Mucosa of rectum (tissue), 2 donors: Measurements from ENCODE around the gene TSPEAR.
"Not testable (repeated sequence)": the region's sequence is repeated elsewhere in the genome, so short reads cannot be mapped to it uniquely, and the experiment has no call there.

Experiments
- H3K27ac ChIP-seq, 2 donors: one replicate each; pipeline ENCODE4 v1.7.0; 2013; ENCODE audit warnings: inconsistent platforms in 2 of 2, low read depth in 2 of 2, low read length in 2 of 2
- H3K27me3 ChIP-seq, 2 donors: one replicate each; pipeline ENCODE4 v1.7.0; 2013; ENCODE audit warnings: low read length in 2 of 2; ENCODE audit not compliant: control insufficient read depth in 2 of 2, insufficient read depth in 2 of 2
- H3K36me3 ChIP-seq, 2 donors: one replicate each; pipeline ENCODE4 v1.7.0; 2013; ENCODE audit warnings: low read length in 2 of 2; ENCODE audit not compliant: control insufficient read depth in 2 of 2, insufficient read depth in 2 of 2
- H3K4me1 ChIP-seq, 2 donors: one replicate each; pipeline ENCODE4 v1.7.0; 2013; ENCODE audit warnings: low read length in 2 of 2, mild to moderate bottlenecking in 1 of 2; ENCODE audit not compliant: control insufficient read depth in 2 of 2, insufficient read depth in 2 of 2
- H3K4me3 ChIP-seq, 2 donors: one replicate each; pipeline ENCODE4 v1.7.0; 2013; ENCODE audit warnings: low read length in 2 of 2
- H3K9ac ChIP-seq, 2 donors: one replicate each; pipeline ENCODE4 v1.7.0; 2013; ENCODE audit warnings: low read length in 2 of 2, low read depth in 1 of 2, mild to moderate bottlenecking in 1 of 2
- H3K9me3 ChIP-seq, 2 donors: one replicate each; pipeline ENCODE4 v1.7.0; 2013; ENCODE audit warnings: low read length in 2 of 2; ENCODE audit not compliant: control insufficient read depth in 2 of 2
- donor health status: healthy.
- donor health status: Normal muscosa, but diverticular disease.

Gene TSPEAR

DNA sequence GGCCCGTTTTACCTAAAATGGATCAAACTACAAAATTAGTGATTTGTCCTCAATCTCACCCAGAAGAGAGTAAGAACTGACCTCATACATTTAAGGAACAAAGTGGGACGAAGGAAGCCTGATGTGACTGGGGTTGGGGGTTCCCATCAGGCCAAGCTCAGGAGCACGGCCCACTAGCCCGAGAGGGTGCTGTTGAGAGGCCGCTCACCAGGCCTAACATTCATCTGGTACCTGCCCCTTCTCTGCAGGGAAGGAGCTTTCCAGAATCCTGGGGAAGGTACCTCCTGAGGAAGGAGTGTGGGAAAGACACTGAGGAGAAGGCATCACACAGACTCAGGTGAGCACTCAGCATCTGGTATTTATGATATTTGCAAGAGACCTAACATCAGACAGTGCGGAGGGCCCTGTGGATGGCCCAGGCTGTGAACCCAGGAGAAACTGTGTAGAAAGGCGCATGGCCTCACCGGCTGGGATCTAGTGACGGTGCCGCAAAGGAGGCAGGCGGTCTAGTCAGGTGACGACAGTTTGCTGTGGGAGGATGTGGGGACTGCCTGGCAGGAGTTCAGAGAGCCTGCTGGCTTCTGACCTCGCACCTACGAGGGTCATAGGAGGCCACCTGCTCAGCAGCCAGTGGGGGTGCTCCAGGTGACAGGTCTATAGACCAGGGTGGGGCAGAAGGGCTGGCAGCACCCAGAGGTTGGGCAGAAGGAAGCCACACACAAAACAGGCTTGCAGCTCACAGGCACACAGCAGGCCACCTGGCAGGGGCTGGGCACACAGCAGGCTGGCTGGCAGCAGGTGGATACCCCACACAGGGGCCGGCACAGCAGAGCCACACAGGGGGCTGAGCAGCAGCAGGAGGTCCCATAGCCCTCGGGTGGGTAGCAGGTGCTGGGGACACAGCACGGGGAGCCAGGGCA, 57.5 kb downstream of the TSPEAR start:
- H3K27ac ChIP-seq: no peak overlapping the region
- no peaks in the 10 kb centered on the region for H3K9me3 ChIP-seq
- H3K9ac ChIP-seq: no peak overlapping the region
- no peaks in the 10 kb centered on the region for H3K36me3 ChIP-seq
- no peaks in the 10 kb centered on the region for H3K27me3 ChIP-seq
- no peak overlapping the region for H3K4me3 ChIP-seq
- no peaks in the 10 kb centered on the region for H3K4me1 ChIP-seq

DNA sequence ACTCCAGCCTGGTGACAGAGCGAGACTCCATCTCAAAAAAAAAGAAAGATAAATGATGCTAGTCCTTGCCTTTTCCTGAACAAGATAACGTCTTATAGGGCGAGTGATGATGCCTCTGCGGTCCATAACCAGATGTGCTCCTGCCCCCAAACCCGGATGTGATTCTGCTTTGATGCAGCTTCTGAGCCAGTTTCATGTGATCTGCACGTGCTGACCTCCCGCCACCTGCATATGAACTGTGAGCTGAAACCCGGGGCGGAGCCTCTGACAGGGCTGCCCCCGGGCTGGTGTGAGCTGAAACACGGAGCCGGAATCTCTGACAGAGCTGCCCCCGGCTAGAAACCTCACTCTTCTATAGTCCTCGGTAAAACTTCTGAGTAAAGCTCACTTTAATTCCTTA, 58.2 kb downstream of the TSPEAR start:
- Histone ChIP-seq H3K36me3 (no peaks in the 10 kb centered on the region), H3K4me1 (no peaks in the 10 kb centered on the region), H3K9me3 (no peaks in the 10 kb centered on the region), H3K27me3 (no peaks in the 10 kb centered on the region), H3K4me3 (no peak overlapping the region), H3K9ac (no peak overlapping the region), H3K27ac (no peak overlapping the region)

DNA sequence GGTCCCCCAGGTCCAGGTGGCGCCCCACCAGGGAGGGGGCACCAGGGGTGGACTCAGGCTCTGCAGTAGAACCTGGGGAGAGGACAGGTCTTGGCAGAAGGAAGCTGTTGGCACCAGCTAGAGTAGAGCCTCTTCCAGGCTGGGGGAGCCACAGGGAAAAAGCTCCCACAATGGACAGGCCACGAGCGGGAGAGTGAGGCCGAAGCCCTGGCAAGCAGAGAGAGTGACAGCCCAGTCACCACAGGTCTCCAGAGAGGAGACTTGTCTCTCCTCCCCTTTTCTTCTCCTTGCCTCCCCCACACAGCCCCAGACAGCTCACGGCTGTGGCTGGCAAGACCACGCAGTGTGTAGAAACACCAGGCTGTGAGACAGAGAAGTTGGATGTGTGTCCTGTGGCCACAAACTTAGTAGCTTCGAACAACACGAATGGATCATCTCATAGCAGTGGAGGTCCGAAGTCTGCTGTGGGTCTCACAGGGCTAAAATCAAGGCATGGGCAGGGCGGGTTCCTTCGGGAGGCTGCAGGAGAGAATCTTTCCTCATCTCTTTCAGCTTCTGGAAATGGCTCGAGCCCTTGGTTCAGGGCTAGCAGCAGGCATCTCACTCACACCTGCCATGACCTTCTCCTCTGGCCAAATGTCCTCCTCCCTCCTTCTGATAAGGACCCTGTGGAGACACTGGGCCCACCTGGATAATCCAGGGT, 60.2 kb downstream of the TSPEAR start:
- Histone ChIP-seq H3K4me1 (no peaks in the 10 kb centered on the region), H3K27ac (no peak overlapping the region), H3K9ac (no peak overlapping the region), H3K27me3 (no peaks in the 10 kb centered on the region), H3K4me3 (no peak overlapping the region), H3K36me3 (no peaks in the 10 kb centered on the region), H3K9me3 (no peaks in the 10 kb centered on the region)

DNA sequence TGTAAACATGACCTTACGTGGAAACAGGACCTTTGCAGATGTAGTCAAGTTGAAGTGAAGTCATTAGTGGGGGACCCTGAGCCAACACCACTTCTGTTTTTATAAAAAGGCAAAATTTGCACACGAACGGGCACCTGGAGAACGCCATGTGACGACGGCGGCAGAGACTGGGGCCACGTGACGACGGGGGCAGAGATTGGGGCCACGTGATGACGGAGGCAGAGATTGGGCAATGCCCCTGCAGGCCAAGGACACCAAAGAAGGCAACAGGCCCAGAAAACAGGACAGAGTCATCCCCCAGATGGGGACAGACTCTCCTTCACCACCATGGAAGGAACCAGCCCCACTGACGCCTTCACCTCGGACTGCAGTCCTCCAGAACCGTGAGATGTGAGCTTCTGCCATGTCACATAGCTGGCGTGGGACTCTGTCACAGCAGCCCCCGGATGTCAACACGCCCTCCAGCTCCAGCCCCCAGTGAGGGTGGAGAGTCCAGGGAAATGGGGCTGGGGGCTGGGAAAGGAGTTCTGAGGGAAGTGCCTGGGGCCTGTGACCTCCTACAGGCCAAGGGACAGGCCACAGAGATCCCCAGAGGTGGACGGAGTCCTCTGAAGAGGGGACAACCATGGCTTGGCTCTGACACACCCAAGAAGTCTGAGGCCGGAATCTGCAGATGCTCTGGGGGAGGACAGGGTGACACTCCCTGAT, 61.0 kb downstream of the TSPEAR start:
- H3K4me1 ChIP-seq: no peaks in the 10 kb centered on the region
- no peak overlapping the region for H3K9ac ChIP-seq
- no peak overlapping the region for H3K27ac ChIP-seq
- H3K27me3 ChIP-seq: no peaks in the 10 kb centered on the region
- H3K4me3 ChIP-seq: no peak overlapping the region
- H3K36me3 ChIP-seq: no peaks in the 10 kb centered on the region
- no peaks in the 10 kb centered on the region for H3K9me3 ChIP-seq

DNA sequence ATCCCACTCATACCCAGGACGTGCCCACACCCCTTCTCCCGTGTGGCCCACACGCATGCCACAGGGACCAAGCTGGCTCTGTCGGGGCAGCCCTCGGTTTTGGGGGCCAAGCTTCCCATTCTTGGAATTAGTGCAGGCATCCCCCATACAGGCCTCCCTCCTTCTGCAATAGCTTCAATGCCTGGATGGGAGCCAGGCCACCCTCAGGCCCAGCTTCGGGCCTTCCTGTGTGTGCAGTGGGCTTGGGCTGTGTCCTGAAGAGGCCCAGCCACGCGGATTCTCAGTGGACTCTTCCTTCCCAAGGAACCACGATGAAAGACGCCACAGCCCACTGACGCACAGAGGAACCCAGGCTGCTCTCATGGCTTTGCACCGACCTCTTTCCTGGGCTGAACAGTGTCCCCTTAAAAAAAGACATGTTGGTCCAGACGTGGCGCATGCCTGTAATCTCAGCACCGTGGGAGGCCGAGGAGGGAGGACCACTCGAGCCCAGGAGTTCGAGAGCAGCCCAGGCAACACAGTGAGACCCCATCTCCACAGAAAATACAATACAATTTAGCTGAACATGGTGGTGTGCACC, 61.8 kb downstream of the TSPEAR start:
- Histone ChIP-seq H3K4me1 (no peaks in the 10 kb centered on the region), H3K4me3 (no peak overlapping the region), H3K36me3 (no peaks in the 10 kb centered on the region), H3K27me3 (no peaks in the 10 kb centered on the region), H3K27ac (no peak overlapping the region), H3K9me3 (peaks cover 0 to 5% of the 10 kb centered on the region in 2 donors), H3K9ac (no peak overlapping the region)

DNA sequence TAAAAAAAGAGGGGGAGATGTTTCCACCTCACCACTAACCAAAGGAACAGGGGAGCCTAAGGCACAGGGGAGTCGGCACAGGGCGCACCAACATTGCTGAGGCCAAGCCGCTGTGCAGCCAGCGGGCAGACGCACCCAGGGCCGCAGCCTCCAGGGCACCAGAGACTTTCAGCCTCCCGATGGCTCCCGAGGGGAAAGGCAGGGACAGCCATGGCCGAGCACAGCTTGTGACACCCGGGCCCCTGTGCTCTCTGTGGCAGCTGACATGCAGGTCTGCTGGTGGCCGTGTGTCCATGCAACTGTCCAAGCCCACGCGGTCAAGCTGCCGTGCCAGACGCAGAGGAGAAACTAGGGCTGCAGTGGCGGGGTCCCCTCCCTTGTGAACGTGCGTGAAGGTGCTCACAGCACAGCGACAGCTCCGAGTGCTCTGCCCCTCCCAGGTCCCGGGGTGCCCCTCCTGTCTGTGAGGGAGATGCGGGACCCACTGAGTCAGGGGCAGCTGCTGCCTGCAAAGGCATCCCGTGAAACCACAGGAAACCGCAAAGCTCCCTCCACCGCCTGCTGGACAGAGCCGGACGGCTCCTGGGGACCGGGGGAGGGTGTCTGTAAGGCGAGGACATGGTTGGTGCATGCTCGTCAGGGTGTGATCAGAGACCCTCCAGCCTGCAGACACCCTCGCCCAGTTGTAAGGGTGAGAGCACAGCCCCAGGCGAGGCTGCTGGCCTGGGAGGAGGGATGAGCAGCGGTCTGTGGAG, 62.6 kb downstream of the TSPEAR start:
- Histone ChIP-seq H3K27ac (no peak overlapping the region), H3K9ac (no peak overlapping the region), H3K36me3 (no peaks in the 10 kb centered on the region), H3K4me1 (no peaks in the 10 kb centered on the region), H3K4me3 (no peak overlapping the region), H3K27me3 (no peaks in the 10 kb centered on the region), H3K9me3 (peaks cover 0 to 5% of the 10 kb centered on the region in 2 donors)

DNA sequence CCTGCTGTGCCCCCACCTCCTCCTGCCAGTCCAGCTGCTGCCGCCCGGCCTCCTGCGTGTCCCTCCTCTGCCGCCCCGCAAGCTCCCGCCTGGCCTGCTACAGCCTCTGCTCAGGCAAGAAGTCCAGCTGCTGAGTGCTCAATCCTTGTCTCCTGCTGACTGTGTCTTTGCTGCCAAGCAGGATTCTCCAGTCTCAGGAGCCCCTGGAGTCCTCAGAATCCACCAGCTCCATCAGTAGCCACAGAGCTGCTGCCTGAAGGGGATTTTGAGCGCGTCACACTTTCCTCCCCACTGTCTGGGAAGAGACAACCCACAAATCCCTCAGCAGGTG, 64.2 kb downstream of the TSPEAR start:
- Histone ChIP-seq H3K27ac (no peak overlapping the region), H3K4me3 (no peak overlapping the region), H3K9me3 (peaks cover 0 to 5% of the 10 kb centered on the region in 2 donors), H3K36me3 (no peaks in the 10 kb centered on the region), H3K27me3 (no peaks in the 10 kb centered on the region), H3K9ac (no peak overlapping the region), H3K4me1 (no peaks in the 10 kb centered on the region)

DNA sequence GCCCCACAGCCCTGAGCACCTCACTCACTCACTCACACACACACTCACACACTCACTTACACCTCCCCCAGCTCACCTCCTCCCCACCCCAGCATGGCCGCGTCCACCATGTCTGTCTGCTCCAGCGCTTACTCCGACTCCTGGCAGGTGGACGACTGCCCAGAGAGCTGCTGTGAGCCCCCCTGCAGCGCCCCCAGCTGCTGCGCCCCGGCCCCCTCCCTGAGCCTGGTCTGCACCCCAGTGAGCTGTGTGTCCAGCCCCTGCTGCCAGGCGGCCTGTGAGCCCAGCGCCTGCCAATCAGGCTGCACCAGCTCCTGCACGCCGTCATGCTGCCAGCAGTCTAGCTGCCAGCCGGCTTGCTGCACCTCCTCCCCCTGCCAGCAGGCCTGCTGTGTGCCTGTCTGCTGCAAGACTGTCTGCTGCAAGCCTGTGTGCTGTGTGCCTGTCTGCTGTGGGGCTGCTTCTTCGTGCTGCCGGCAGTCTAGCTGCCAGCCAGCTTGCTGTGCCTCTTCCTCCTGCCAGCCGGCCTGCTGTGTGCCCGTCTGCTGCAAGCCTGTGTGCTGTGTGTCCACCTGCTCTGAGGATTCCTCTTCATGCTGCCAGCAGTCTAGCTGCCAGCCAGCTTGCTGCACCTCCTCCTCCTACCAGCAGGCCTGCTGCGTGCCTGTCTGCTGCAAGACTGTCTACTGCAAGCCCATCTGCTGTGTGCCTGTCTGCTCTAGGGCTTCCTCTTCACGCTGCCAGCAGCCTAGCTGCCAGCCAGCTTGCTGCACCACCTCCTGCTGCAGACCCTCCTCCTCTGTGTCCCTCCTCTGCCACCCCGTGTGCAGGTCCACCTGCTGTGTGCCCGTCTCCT, 64.8 kb downstream of the TSPEAR start, which contains the start of gene KRTAP10-11:
Gene KRTAP10-11, plus strand, starts transcription at position 49 of the 856 bp plus-strand sequence. Its CDS starts 45 bp downstream, at position 94.
- H3K4me3 ChIP-seq, H3K9me3 ChIP-seq, H3K27ac ChIP-seq, H3K4me1 ChIP-seq, H3K36me3 ChIP-seq, H3K27me3 ChIP-seq, H3K9ac ChIP-seq: not testable (repeated sequence)

DNA sequence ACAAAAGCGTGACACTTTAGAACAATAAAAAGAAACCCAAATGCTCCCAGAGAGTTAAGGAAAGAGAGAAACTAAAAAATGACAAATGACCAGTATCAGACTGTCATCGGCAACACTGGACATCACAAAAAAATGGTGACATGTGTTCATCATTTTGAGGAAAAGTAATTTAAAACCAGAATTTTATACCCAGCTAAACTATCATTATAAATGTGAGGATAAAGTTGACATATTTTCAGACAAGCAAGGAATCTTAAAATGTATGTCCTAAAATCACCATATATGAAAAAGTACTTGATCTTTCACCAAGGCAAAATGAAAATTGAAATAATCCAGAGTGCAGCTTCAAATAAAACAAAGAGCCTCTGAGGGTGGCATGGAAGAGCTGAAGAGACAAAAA, 66.5 kb downstream of the TSPEAR start:
- Histone ChIP-seq H3K27ac (no peak overlapping the region), H3K4me1 (no peaks in the 10 kb centered on the region), H3K36me3 (no peaks in the 10 kb centered on the region), H3K27me3 (no peaks in the 10 kb centered on the region), H3K9ac (no peak overlapping the region), H3K4me3 (no peak overlapping the region), H3K9me3 (peaks cover 0 to 5% of the 10 kb centered on the region in 2 donors)
